K562 (cell line): ENCODE measurements around the gene TUBB4B. TPM values are rescaled to one million over a fixed set of nuclear protein-coding genes. Genes with fewer than 3 reads are reported as not detected.

ENCODE experiments used
- COPS2 ChIP-seq: fragments of 450-650 bp; conservative IDR thresholded peaks from 2 replicates; pipeline ENCODE4 v1.6.1; 2016; ENCODE audit warnings: mild to moderate bottlenecking, moderate library complexity
- CUX1 ChIP-seq: fragments of 200-800 bp; sonication (Bioruptor generic); IDR thresholded peaks from 2 replicates; pipeline ENCODE4 v1.6.1; 2016; ENCODE audit warnings: missing genetic modification characterization, missing compliant biosample characterization
- ETS1 ChIP-seq: conservative IDR thresholded peaks from 2 replicates; pipeline ENCODE4 v1.6.1; 2011; ENCODE audit warnings: low read depth, mild to moderate bottlenecking, low read length; ENCODE audit not compliant: control insufficient read depth
- FOXM1 ChIP-seq, 2 experiments: fragments of 450-650 bp in 1 of 2; sonication (generic) in 1 of 2; formaldehyde crosslinking in 1 of 2; IDR thresholded peaks; 2 replicates each; pipeline versions ENCODE4 v1.6.1 to v1.9.0; 2017 to 2022; ENCODE audit warnings: low read depth in 2 of 2, mild to moderate bottlenecking in 2 of 2, missing genetic modification reagents in 1 of 2, moderate library complexity in 1 of 2
- GTF2B ChIP-seq: IDR thresholded peaks from 2 replicates; pipeline ENCODE4 v1.6.1; 2011; ENCODE audit not compliant: insufficient read length; ENCODE audit errors: extremely low read depth
- KAT8 ChIP-seq: fragments of 450-650 bp; IDR thresholded peaks from 2 replicates; pipeline ENCODE4 v1.6.1; 2016; ENCODE audit warnings: low read depth, mild to moderate bottlenecking
- OTX1 ChIP-seq: fragments of 450-650 bp; formaldehyde crosslinking; IDR thresholded peaks from 2 replicates; pipeline ENCODE4 v1.4.0; 2022; ENCODE audit warnings: mild to moderate bottlenecking
- RBFOX2 ChIP-seq: fragments of 200-400 bp; formaldehyde crosslinking; IDR thresholded peaks from 2 replicates; pipeline ENCODE4 v1.6.1; 2017; ENCODE audit warnings: low read depth, mild to moderate bottlenecking, low read length, moderate library complexity
- RFX7 ChIP-seq: fragments of 250-450 bp; sonication (Bioruptor Pico); IDR thresholded peaks from 2 replicates; pipeline ENCODE4 v1.5.1; 2021; ENCODE audit warnings: mild to moderate bottlenecking
- U2AF1 ChIP-seq: fragments of 200-400 bp; formaldehyde crosslinking; optimal IDR thresholded peaks from 2 replicates; pipeline ENCODE3; 2017; ENCODE audit warnings: mild to moderate bottlenecking, low read depth, low read length, moderate library complexity
- ZNF407 ChIP-seq: fragments of 450-650 bp; IDR thresholded peaks from 2 replicates; pipeline ENCODE4 v1.6.1; 2016; ENCODE audit warnings: low read depth
- polyA plus RNA-seq, 8 experiments: library from polyadenylated mRNA; depleted of rRNA in 4 of 8; stranded (reverse) in 5 of 8; unstranded in 3 of 8; fragments of >200 nt; fragmentation: Nextera tagmentation in 2 of 8; fragmentation: Illumina TruSeq in 1 of 8; extraction: Ambion mirVana in 2 of 8; extraction: Trizol in 1 of 8; gene quantifications; 2 replicates each; pipeline versions ENCODE4 v1.2.1 to v1.2.3, GENCODE V29; 2011 to 2014; ENCODE audit warnings: inconsistent platforms in 1 of 8, missing spikeins in 1 of 8
- total RNA-seq, 7 experiments: library from RNA; depleted of rRNA in 6 of 7; stranded (reverse); fragments of >200 nt in 6 of 7; fragmentation: Illumina TruSeq in 2 of 7; extraction: Trizol in 2 of 7; gene quantifications; 2 replicates each; pipeline versions ENCODE4 v1.2.1 to v1.2.3, GENCODE V29; 2011 to 2021; ENCODE audit warnings: low replicate concordance in 1 of 7

The TUBB4B gene
- total and polyA plus RNA-seq, 9 of the 15 experiments (the other 6 are each of a cell fraction or from before 2014, with no cell fraction given), result 24.1 to 443 (median 268) TPM

GRCh38 chr9:137254624-137255447 is 13.7 kb downstream of the TUBB4B start, which contains the start of gene NELFB (continued):
- TF ChIP-seq ZNF407, result no peak
- no peak for TF ChIP-seq KAT8
- TF ChIP-seq ETS1, result peak; percentile 92
- TF ChIP-seq CUX1 (CRISPR knock-in tag), result no peak
- no peak for TF ChIP-seq COPS2
- no peak for TF ChIP-seq RFX7
- TF ChIP-seq GTF2B, result no peak
- TF ChIP-seq U2AF1, result peak; percentile 62
- no peak for TF ChIP-seq OTX1
- peak; percentile 83 for TF ChIP-seq RBFOX2
- no peak for TF ChIP-seq FOXM1 (IDR thresholded peaks at IDR 0.05; ENCODE audit: low read depth)
- TF ChIP-seq FOXM1 (CRISPR knock-in tag; IDR thresholded peaks at IDR 0.05; ENCODE audit: low read depth), result no peak
